IMR-90 (cell line): ENCODE results near the gene EIF4E1B. TPM values are rescaled to one million over a fixed set of nuclear protein-coding genes. Genes with fewer than 3 reads are reported as not detected.

ENCODE experiments used
- ATAC-seq: fragments of 200-7000 bp; cut with Tn5 transposase; 2 replicates; pipeline ENCODE4 v1.9.1; 2020; ENCODE audit warnings: low read depth, mild to moderate bottlenecking, moderate library complexity
- BruUV-seq: library from RNA; stranded (reverse); fragments of 400-500 nt; replicated peaks from 2 replicates; lab custom pipeline; 2021; lab: Mats Ljungman, UMichigan
- CTCF ChIA-PET: fragments of 300-600 bp; formaldehyde crosslinking; extraction: SDS; loops from one replicate; lab custom pipeline; 2021; ENCODE audit warnings: antibody characterized with exemption; lab: Yijun Ruan, JAX
- POLR2A ChIA-PET: fragments of 300-600 bp; sonication (Branson Sonifier 250); formaldehyde crosslinking; loops from one replicate; lab custom pipeline; 2022; ENCODE audit warnings: antibody characterized with exemption; ENCODE audit not compliant: unreplicated experiment; lab: Charles Lee
- DNase-seq: peaks from one replicate; pipeline ENCODE4 v3.0.0; 2013
- H2AFZ ChIP-seq: replicated peaks from 2 replicates; pipeline ENCODE3; 2013; ENCODE audit warnings: low read length, mild to moderate bottlenecking; ENCODE audit not compliant: poor library complexity
- H2AK5ac ChIP-seq: 2 replicates; pipeline ENCODE4 v1.6.1; 2013; ENCODE audit warnings: low read depth, low read length, inconsistent platforms
- H2AK9ac ChIP-seq: replicated peaks from 2 replicates; pipeline ENCODE3; 2013; ENCODE audit warnings: mild to moderate bottlenecking, low read depth, low read length, moderate library complexity; ENCODE audit not compliant: poor library complexity
- H2BK120ac ChIP-seq: 2 replicates; pipeline ENCODE4 v1.6.1; 2013; ENCODE audit warnings: low read depth, low read length, inconsistent platforms
- H2BK15ac ChIP-seq: 3 replicates; pipeline ENCODE4 v1.6.1; 2013; ENCODE audit warnings: low read depth, low read length, inconsistent platforms
- H2BK20ac ChIP-seq: 2 replicates; pipeline ENCODE4 v1.6.1; 2013; ENCODE audit warnings: low read depth, mild to moderate bottlenecking, inconsistent platforms, low read length, moderate library complexity
- H2BK5ac ChIP-seq: 2 replicates; pipeline ENCODE4 v1.6.1; 2013; ENCODE audit warnings: mild to moderate bottlenecking, low read depth, low read length, inconsistent platforms; ENCODE audit not compliant: poor library complexity, severe bottlenecking
- H3K14ac ChIP-seq: replicated peaks from 2 replicates; pipeline ENCODE4 v1.6.1; 2013; ENCODE audit warnings: low read depth, low read length, inconsistent platforms
- H3K18ac ChIP-seq: 2 replicates; pipeline ENCODE4 v1.6.1; 2013; ENCODE audit warnings: low read depth, low read length, control low read depth
- H3K23ac ChIP-seq: 2 replicates; pipeline ENCODE4 v1.6.1; 2013; ENCODE audit warnings: low read depth, low read length, inconsistent platforms
- H3K27ac ChIP-seq: 2 replicates; pipeline ENCODE4 v1.5.1; 2013; ENCODE audit warnings: mild to moderate bottlenecking, control low read depth, low read length; ENCODE audit not compliant: insufficient read depth
- H3K27me3 ChIP-seq: 2 replicates; pipeline ENCODE4 v1.6.1; 2013; ENCODE audit warnings: low read length; ENCODE audit not compliant: control insufficient read depth, insufficient read depth
- H3K36me3 ChIP-seq: 2 replicates; pipeline ENCODE4 v1.6.1; 2013; ENCODE audit warnings: low read length, mixed read lengths; ENCODE audit not compliant: control insufficient read depth, insufficient read depth
- H3K4ac ChIP-seq: 2 replicates; pipeline ENCODE4 v1.6.1; 2013; ENCODE audit warnings: low read depth, low read length, inconsistent platforms
- H3K4me1 ChIP-seq: 2 replicates; pipeline ENCODE4 v1.6.1; 2013; ENCODE audit warnings: low read length, mixed read lengths; ENCODE audit not compliant: control insufficient read depth, insufficient read depth
- H3K4me2 ChIP-seq: 2 replicates; pipeline ENCODE4 v1.6.1; 2013; ENCODE audit warnings: low read depth, mild to moderate bottlenecking, control low read depth, low read length, moderate library complexity
- H3K4me3 ChIP-seq: 2 replicates; pipeline ENCODE4 v1.5.1; 2013; ENCODE audit warnings: low read depth, mild to moderate bottlenecking, control low read depth, low read length, moderate library complexity; ENCODE audit not compliant: insufficient read depth
- H3K56ac ChIP-seq: 2 replicates; pipeline ENCODE4 v1.6.1; 2013; ENCODE audit warnings: low read length, inconsistent platforms; ENCODE audit not compliant: insufficient read depth; ENCODE audit errors: extremely low read depth
- H3K79me1 ChIP-seq, 2 experiments: 2 replicates each; pipeline ENCODE4 v1.6.1; 2013; ENCODE audit warnings: low read length in 2 of 2, inconsistent platforms in 1 of 2, low read depth in 1 of 2
- H3K9ac ChIP-seq: 2 replicates; pipeline ENCODE4 v1.6.1; 2013; ENCODE audit warnings: low read depth, low read length, control low read depth
- H3K9me1 ChIP-seq: 2 replicates; pipeline ENCODE4 v1.6.1; 2013; ENCODE audit warnings: low read length, inconsistent platforms; ENCODE audit not compliant: insufficient read depth
- H3K9me3 ChIP-seq: 2 replicates; pipeline ENCODE4 v1.6.1; 2013; ENCODE audit warnings: low read length; ENCODE audit not compliant: control insufficient read depth, insufficient read depth
- H4K20me1 ChIP-seq: 2 replicates; pipeline ENCODE4 v1.6.1; 2013; ENCODE audit warnings: low read length, inconsistent platforms; ENCODE audit not compliant: insufficient read depth
- H4K5ac ChIP-seq: 2 replicates; pipeline ENCODE4 v1.6.1; 2013; ENCODE audit warnings: mild to moderate bottlenecking, low read depth, low read length, control low read depth
- H4K8ac ChIP-seq, 2 experiments: 2 replicates each; pipeline ENCODE4 v1.6.1; 2013; ENCODE audit warnings: low read depth in 2 of 2, low read length in 2 of 2, control low read depth in 1 of 2, inconsistent platforms in 1 of 2
- H4K91ac ChIP-seq: 2 replicates; pipeline ENCODE4 v1.6.1; 2013; ENCODE audit warnings: low read depth, low read length, inconsistent platforms; ENCODE audit not compliant: insufficient read depth
- CHD1 ChIP-seq: IDR thresholded peaks from 2 replicates; pipeline ENCODE4 v1.6.1; 2012; ENCODE audit warnings: low read depth, low read length, improper control_type of control experiment
- MAFK ChIP-seq: IDR thresholded peaks from 2 replicates; pipeline ENCODE4 v1.6.1; 2012; ENCODE audit warnings: low read depth, low read length, improper control_type of control experiment
- MXI1 ChIP-seq: IDR thresholded peaks from 2 replicates; pipeline ENCODE4 v1.6.1; 2012; ENCODE audit warnings: low read depth, mild to moderate bottlenecking, low read length, moderate library complexity, borderline replicate concordance
- POLR2A ChIP-seq: IDR thresholded peaks from 2 replicates; pipeline ENCODE4 v1.6.1; 2012; ENCODE audit warnings: mild to moderate bottlenecking, low read depth, low read length
- RAD21 ChIP-seq: IDR thresholded peaks from 2 replicates; pipeline ENCODE4 v1.6.1; 2012; ENCODE audit warnings: low read length, improper control_type of control experiment
- RCOR1 ChIP-seq: IDR thresholded peaks from 2 replicates; pipeline ENCODE4 v1.6.1; 2012; ENCODE audit warnings: mild to moderate bottlenecking, low read length, improper control_type of control experiment; ENCODE audit not compliant: insufficient replicate concordance
- RFX5 ChIP-seq: IDR thresholded peaks from 2 replicates; pipeline ENCODE4 v1.8.0; 2012; ENCODE audit warnings: low read depth, mild to moderate bottlenecking, low read length, moderate library complexity
- SMC3 ChIP-seq: fragments of 150-350 bp; IDR thresholded peaks from 2 replicates; pipeline ENCODE4 v1.6.1; 2016; ENCODE audit warnings: low read depth, mild to moderate bottlenecking, antibody characterized with exemption, low read length, moderate library complexity
- USF2 ChIP-seq: fragments of 150-350 bp; IDR thresholded peaks from 2 replicates; pipeline ENCODE4 v1.6.1; 2017; ENCODE audit warnings: mild to moderate bottlenecking, antibody characterized with exemption, low read length, low read depth
- WGBS, 2 experiments: methylation state at CpG; one replicate each; pipeline versions ENCODE4 v1.1.5 to v1.1.7; 2013; ENCODE audit warnings: missing lambda C conversion rate in 2 of 2; ENCODE audit not compliant: insufficient read length in 1 of 2; ENCODE audit errors: extremely low coverage in 2 of 2; 5-methylcytosine and 5-hydroxymethylcytosine counted together
- dilution Hi-C: fragments of 300-500 bp; cut with HindIII; formaldehyde crosslinking; loops from one replicate; pipeline ENCODE4 v1.14.3; 2018; ENCODE audit warnings: low sequenced_read_pairs; ENCODE audit not compliant: unreplicated experiment
- in situ Hi-C: fragments of 300-500 bp; cut with MboI; formaldehyde crosslinking; loops from 3 replicates; pipeline ENCODE4 v1.14.3; 2019; ENCODE audit warnings: low sequenced_read_pairs, inconsistent platforms, mixed read lengths
- intact Hi-C: fragments of 100-400 bp; cut with micrococcal nuclease; formaldehyde crosslinking; loops from 2 replicates; pipeline ENCODE4 v1.10.0; 2022
- polyA plus RNA-seq, 3 experiments: library from polyadenylated mRNA; depleted of rRNA; stranded (reverse); fragments of >200 nt; gene quantifications; 2 replicates each; pipeline ENCODE4 v1.2.3, GENCODE V29; 2012; ENCODE audit warnings: low replicate concordance in 1 of 3
- total RNA-seq: library from RNA; depleted of rRNA; stranded (reverse); fragments of >200 nt; gene quantifications from 2 replicates; pipeline ENCODE4 v1.2.3, GENCODE V29; 2012

The EIF4E1B gene
- total and polyA plus RNA-seq, 2 of the 4 experiments (the other 2 are of a cell fraction): not detected

- Histone ChIP-seq H2BK20ac (no peak overlapping the region), H3K23ac (no peak overlapping the region), H3K9me3 (peaks cover 5% of the 10 kb centered on the region), H3K14ac (no peak overlapping the region), H3K56ac (no peak overlapping the region), H4K8ac (no peak overlapping the region), H2AK9ac (no peak overlapping the region), H3K9me1 (no peaks in the 10 kb centered on the region), H3K27ac (no peak overlapping the region), H3K9ac (no peak overlapping the region), H3K4me2 (no peak overlapping the region), H4K5ac (no peak overlapping the region), H2AFZ (no peak overlapping the region), H4K91ac (no peak overlapping the region), H3K36me3 (no peaks in the 10 kb centered on the region), H2BK15ac (no peak overlapping the region), H3K4me3 (no peak overlapping the region), H3K27me3 (peaks cover 50% of the 10 kb centered on the region), H3K4me1 (no peaks in the 10 kb centered on the region; the same call in 1 of the 2 replicates), H2BK5ac (no peak overlapping the region), H3K18ac (no peak overlapping the region), H3K4ac (no peak overlapping the region), H3K79me1 (no peaks in the 10 kb centered on the region), H4K20me1 (no peaks in the 10 kb centered on the region), H2AK5ac (no peak overlapping the region), H2BK120ac (no peak overlapping the region)
- ChIA-PET POLR2A (no interaction called here), CTCF (interaction anchor here (1.2 kb wide), 1 partner anchor 66 kb away, joined by 3 read pairs; no protein-coding TSS in a partner anchor)
- dilution Hi-C loops: no loop called here
- ATAC-seq: no peak
- WGBS, 2 experiments: no CpG with 5 or more reads among the region's 4 CpGs
- DNase-seq: no peak
- in situ Hi-C loops: no loop called here
- TF ChIP-seq RFX5 (no peak), POLR2A (no peak), USF2 (no peak), RAD21 (no peak), CHD1 (no peak), RCOR1 (no peak), MXI1 (no peak), SMC3 (no peak), MAFK (no peak)
- BruUV-seq: no TSS peak
- intact Hi-C loops: no loop called here
Observed at GRCh38 chr5:176639208-176639607, 8.7 kb downstream of the EIF4E1B start.
